Memory B cell (primary cell): ENCODE results near the gene ANKS1A.
A peak's percentile ranks its signal among the peaks of the same experiment; 100 is the strongest.
"Not testable (repeated sequence)": the region's sequence is repeated elsewhere in the genome, so short reads cannot be mapped to it uniquely, and the experiment has no call there.

Experiments used
- ATAC-seq: fragments of 150-1000 bp; cut with Tn5 transposase; 2 replicates; pipeline ENCODE4 v1.10.0; 2021; ENCODE audit warnings: low read depth, mild to moderate bottlenecking, moderate library complexity
- DNase-seq, 2 donors: peaks; one replicate each; pipeline ENCODE4 v3.0.0; 2022; ENCODE audit warnings: low spot score in 2 of 2
- H3K27ac Mint-ChIP-seq: one replicate; pipeline ENCODE4 v1.8.0; 2022; ENCODE audit warnings: mild to moderate bottlenecking, moderate library complexity, mixed read lengths
- H3K27me3 Mint-ChIP-seq: one replicate; pipeline ENCODE4 v1.8.0; 2022; ENCODE audit warnings: mixed read lengths
- H3K36me3 Mint-ChIP-seq: one replicate; pipeline ENCODE4 v1.8.0; 2022; ENCODE audit warnings: mild to moderate bottlenecking, mixed read lengths
- H3K4me1 Mint-ChIP-seq: one replicate; pipeline ENCODE4 v1.8.0; 2022; ENCODE audit warnings: mixed read lengths
- H3K4me3 Mint-ChIP-seq: one replicate; pipeline ENCODE4 v1.8.0; 2022; ENCODE audit warnings: mild to moderate bottlenecking, moderate library complexity, mixed read lengths
- H3K9me3 Mint-ChIP-seq: one replicate; pipeline ENCODE4 v1.8.0; 2022; ENCODE audit warnings: mixed read lengths

The ANKS1A gene

DNA sequence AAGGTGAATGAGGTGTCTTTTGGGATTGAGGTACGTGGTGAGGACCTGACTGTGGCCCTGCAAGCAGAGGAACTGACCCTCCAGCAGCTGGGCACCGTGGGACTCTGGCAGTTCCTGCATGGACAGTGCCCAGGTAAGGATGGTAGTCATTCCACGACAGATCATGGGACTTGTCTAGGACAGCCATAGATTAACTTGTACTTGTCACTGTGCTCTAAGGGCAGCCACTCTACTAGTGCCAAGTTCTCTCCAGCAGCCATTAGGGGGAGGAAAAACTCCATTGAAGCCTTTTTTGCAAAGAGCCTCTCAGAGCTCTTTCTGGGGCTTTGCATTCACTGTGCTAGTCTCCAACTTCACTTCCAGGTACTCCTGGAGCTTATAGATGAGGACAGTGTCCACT lies 21.6 kb upstream of the ANKS1A start:
- no peaks in the 10 kb centered on the region for H3K27me3 Mint-ChIP-seq
- H3K9me3 Mint-ChIP-seq, result no peaks in the 10 kb centered on the region
- DNase-seq, result no peak
- ATAC-seq, result no peak
- no peak overlapping the region for H3K27ac Mint-ChIP-seq
- no peak overlapping the region for H3K4me3 Mint-ChIP-seq
- no peaks in the 10 kb centered on the region for H3K4me1 Mint-ChIP-seq
- H3K36me3 Mint-ChIP-seq, result peaks cover 34% of the 10 kb centered on the region

DNA sequence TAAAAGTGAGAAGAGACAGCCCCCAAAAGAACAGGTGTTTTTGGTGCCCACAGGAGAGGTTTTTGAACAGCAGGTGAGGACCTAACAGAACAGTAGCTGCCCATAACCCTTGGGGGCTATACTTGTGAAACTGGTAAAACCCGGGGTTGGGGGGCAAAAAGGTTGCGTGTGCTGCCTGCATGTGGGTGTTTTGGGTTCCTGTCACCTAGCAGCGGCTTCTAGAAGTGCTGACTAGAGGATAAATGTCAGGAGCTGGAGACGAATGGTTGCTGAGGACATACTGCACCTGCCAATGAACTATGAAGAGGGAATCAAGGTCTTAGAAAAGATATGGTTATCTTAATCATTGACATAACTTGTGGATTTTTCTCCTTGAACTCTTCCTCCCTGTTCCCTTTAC lies 17.2 kb upstream of the ANKS1A start:
- Mint-ChIP-seq H3K4me3 (no peak overlapping the region), H3K36me3 (peaks cover 28% of the 10 kb centered on the region), H3K4me1 (no peaks in the 10 kb centered on the region), H3K9me3 (no peaks in the 10 kb centered on the region), H3K27ac (no peak overlapping the region), H3K27me3 (no peaks in the 10 kb centered on the region)
- DNase-seq (no peak), ATAC-seq (no peak)

DNA sequence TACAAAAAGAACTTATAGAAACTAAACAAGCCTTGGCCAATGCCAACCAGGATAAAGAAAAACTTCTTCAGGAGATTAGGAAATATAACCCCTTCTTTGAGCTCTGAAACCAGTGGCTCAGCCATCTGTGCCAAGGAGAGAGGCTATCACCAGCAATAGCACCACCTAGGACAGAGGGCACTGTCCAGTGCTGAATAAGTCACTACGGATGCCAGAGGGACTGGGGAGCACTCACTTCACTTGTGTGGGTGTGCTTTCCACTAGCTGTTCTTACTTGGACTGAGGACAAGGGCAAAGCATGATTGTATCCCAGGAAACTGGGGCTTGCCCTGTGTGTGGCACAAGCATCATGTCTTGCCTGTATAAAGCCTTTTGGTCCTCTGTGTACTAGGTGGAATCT lies 16.7 kb upstream of the ANKS1A start:
- H3K4me3 Mint-ChIP-seq, result no peak overlapping the region
- peaks cover 26% of the 10 kb centered on the region for H3K36me3 Mint-ChIP-seq
- H3K27me3 Mint-ChIP-seq, result no peaks in the 10 kb centered on the region
- H3K9me3 Mint-ChIP-seq, result no peaks in the 10 kb centered on the region
- DNase-seq (no peak), ATAC-seq (no peak)
- no peak overlapping the region for H3K27ac Mint-ChIP-seq
- no peaks in the 10 kb centered on the region for H3K4me1 Mint-ChIP-seq

DNA sequence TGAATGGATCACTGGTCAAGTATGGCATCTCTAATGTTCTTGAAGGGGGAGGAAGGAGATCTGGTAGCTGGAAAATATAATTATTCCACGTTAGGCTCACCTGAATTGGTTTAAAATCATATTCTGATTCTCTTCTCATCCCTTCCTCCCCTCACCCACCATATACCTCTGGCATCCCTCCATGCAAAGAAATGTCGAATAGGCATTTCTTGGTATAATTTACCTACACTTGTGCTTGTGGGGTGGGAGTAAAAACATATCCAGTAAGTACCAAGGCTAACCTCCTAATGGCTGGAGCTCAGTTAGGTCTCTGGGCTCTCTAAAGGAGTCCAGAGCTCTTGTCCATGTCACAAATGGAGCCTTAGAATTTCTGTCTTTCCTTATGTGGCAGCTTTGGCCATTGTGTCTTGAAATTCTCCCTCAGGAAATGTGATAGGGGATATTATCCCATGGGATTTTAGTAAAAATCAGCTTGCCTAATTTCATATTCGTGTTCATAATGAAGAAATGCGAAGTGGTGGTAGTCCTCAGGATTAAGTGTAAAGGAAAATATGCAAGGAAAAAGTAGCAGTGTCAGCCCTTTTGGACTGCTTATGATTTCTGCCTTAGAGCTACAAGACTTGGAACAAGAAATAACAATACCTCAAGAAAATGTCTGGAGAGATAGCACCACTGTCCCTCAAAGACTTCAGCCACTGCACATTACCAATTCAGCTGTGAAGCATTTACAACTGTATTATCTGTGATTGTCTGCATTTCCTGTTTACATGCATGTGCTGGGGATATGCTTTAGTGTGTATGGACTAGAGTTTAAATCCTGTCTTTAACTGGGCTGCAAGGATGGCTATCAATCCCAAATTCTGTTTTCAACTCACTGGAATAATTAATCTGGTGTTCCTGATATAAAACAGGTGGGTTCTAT lies 13.5 kb upstream of the ANKS1A start:
- Mint-ChIP-seq H3K36me3 (peaks cover 21% of the 10 kb centered on the region), H3K9me3 (no peaks in the 10 kb centered on the region), H3K27me3 (no peaks in the 10 kb centered on the region), H3K4me3 (no peak overlapping the region), H3K27ac (peak overlapping the region; percentile 45), H3K4me1 (no peaks in the 10 kb centered on the region)
- no peak for ATAC-seq
- no peak for DNase-seq

DNA sequence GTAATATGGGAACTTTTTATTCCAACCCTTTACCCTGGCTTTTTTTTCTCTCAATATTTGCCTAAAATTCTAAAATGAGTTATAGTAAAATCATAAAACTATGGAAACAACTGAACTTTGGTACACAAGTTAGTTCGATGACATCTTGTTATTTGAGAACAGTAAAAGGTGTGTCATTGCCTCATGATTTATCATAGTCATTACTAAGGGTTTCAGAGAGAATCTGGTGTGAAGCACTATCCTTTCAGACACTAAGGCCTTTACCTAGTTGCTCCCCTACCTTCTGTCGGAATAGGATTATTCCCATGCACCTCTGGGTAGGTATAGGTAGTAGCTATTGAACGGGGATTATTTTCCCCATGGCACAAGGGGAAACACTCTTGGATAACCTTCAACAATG lies 12.6 kb upstream of the ANKS1A start:
- no peak for DNase-seq
- Mint-ChIP-seq H3K4me1 (no peaks in the 10 kb centered on the region), H3K27me3 (no peaks in the 10 kb centered on the region), H3K9me3 (no peaks in the 10 kb centered on the region), H3K4me3 (no peak overlapping the region), H3K36me3 (peaks cover 16% of the 10 kb centered on the region), H3K27ac (peak overlapping the region; percentile 45)
- ATAC-seq, result no peak

DNA sequence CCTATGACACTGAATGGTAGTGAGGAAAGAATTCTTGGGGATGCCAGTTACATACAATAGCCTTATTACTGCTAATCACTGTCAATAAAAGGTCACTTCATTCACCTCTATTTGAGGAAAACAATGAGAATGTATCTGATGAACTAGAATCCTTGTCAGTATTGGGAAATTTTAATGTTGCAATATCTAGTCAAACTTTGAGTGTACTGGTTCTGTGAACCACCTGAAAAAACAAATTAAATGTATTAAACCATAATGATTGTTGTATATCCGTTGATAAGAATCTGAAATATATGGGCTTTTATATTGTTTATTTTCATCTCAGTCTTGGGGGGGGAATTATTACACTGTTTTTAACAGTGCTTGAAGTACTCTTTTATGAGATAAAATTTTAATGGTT lies 11.8 kb upstream of the ANKS1A start:
- Mint-ChIP-seq H3K9me3 (no peaks in the 10 kb centered on the region), H3K4me1 (no peaks in the 10 kb centered on the region), H3K27ac (no peak overlapping the region), H3K36me3 (peaks cover 14% of the 10 kb centered on the region), H3K4me3 (no peak overlapping the region), H3K27me3 (no peaks in the 10 kb centered on the region)
- no peak for ATAC-seq
- DNase-seq, result no peak

DNA sequence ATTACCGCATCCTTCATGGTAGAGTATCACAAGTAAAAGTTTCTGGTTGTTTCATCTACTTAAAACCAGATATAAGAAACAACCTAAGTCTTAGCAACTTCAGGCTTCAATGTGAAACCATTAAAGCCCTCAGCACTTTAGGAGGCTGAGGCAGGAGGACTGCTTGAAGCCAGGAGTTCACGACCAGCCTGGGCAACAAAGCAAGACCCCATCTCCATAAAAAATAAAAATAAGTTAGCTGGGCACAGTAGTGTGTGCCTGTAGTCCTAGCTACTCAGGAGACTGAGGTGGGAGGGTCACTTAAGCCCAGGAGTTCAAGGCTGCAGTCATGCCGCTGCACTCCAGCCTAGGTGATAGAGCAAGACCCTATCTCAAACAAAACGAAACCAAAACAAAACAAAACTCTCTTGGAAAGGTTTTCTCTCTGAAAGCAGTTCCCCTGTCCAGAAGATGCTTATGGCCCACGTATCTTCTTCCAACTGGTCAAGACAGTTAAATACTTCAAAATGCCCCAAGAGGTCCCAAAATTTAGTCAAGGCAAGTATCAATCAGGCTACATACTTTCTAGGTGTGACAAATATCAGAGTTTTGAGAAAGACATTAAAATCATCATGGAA lies 11.1 kb upstream of the ANKS1A start:
- no peaks in the 10 kb centered on the region for H3K9me3 Mint-ChIP-seq
- no peak overlapping the region for H3K4me3 Mint-ChIP-seq
- peaks cover 14% of the 10 kb centered on the region for H3K36me3 Mint-ChIP-seq
- no peak overlapping the region for H3K27ac Mint-ChIP-seq
- no peak for DNase-seq
- no peaks in the 10 kb centered on the region for H3K27me3 Mint-ChIP-seq
- no peak for ATAC-seq
- H3K4me1 Mint-ChIP-seq, result no peaks in the 10 kb centered on the region

DNA sequence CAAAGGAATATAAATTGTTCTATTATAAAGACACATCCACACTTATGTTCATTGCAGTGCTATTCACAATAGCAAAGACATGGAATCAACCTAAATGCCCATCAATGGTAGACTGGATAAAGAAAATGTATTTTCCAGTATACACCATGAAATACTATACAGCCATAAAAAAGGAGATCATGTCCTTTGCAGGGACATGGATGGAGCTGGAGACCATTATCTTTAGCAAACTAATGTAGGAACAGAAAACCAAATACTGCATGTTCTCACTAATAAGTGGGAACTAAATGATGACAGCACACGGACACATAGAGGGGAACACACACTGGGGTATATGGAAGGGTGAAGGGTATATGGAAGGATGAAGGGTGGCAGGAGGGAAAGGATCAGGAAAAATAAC lies 5.0 kb upstream of the ANKS1A start:
- H3K4me3 Mint-ChIP-seq, H3K27ac Mint-ChIP-seq, ATAC-seq, H3K9me3 Mint-ChIP-seq, DNase-seq, H3K27me3 Mint-ChIP-seq: not testable (repeated sequence)
- Mint-ChIP-seq H3K36me3 (peaks cover 15% of the 10 kb centered on the region), H3K4me1 (peaks cover 16% of the 10 kb centered on the region)

DNA sequence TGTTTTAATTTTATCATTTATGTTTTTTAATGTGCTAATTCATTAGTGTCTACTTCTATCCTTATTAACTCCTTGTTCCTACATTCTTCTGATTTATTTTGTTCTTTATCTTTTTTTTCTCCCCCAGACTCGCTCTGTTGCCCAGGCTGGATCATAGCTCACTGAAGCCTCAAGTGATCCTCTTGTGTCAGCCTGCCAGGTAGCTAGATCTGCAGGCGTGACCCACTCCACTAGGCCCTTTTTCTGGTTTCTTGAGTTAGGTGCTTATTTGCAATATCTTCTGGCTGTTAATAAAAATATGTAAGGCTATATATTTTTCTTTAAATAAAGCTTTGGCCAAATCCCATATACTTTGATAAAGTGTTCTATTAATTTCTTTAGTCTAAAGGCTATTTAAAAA lies 4.1 kb upstream of the ANKS1A start:
- H3K4me1 Mint-ChIP-seq, result peaks cover 16% of the 10 kb centered on the region
- no peak for ATAC-seq
- no peaks in the 10 kb centered on the region for H3K27me3 Mint-ChIP-seq
- H3K9me3 Mint-ChIP-seq, result peaks cover 5% of the 10 kb centered on the region
- peaks cover 15% of the 10 kb centered on the region for H3K36me3 Mint-ChIP-seq
- no peak for DNase-seq
- no peak overlapping the region for H3K4me3 Mint-ChIP-seq
- H3K27ac Mint-ChIP-seq, result peak overlapping the region; percentile 8

DNA sequence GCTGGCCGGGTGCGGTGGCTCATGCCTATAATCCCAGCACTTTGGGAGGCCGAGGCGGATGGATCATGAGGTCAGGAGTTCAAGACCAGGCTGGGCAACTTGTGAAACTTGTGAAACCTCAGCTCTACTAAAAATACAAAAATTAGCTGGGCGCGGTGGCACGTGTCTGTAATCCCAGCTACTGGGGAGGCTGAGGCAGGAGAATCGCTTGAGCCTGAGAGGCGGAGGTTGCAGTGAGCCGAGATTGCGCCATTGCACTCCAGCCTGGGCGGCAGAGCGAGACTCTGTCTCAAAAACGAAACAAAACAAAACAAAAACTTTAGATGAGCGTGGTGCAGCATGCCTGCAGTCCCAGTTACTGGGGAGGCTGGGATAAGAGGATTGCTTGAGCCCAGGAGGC lies 3.2 kb upstream of the ANKS1A start:
- not testable (repeated sequence) for H3K27ac Mint-ChIP-seq, ATAC-seq, H3K27me3 Mint-ChIP-seq, H3K9me3 Mint-ChIP-seq, DNase-seq
- Mint-ChIP-seq H3K4me1 (peaks cover 21% of the 10 kb centered on the region), H3K36me3 (peaks cover 15% of the 10 kb centered on the region), H3K4me3 (peak overlapping the region; percentile 11)

DNA sequence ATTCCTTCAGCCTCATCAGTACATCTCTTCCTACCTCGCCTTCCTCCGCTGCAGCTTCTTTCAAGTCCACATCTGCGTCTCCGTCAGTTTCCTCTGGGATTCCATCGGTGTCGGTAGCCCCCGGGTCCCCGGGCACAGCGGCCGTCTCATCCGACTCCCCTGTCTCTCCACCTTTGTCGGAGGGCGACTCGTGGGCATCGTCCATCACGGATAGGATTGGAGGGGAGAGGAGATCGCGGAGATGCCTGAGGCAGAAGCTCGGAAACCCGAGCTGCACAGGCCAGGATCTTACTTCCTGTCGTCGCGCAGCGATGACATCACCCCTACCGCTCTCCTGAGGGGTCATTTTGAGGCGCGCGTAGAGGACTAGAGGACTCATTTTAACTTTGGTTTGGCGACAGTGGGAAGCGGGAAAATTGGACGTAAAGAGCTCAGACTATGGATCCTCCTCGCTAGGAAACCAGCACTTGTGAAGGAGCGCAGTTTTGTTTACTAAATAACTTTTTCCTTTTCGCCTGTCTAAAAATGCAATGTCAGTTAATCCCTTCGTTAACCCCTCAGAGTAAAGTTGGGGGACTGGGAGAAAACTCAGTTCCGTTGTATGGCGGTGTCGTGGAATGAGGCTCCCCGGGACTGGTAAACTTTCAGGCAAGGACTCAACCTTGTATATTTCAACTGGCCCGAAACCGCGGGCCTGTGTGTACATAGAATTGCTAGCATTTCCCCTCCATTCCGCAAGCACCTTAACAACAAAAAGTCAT lies 1.1 kb upstream of the ANKS1A start, which contains the start of gene TAF11:
Gene TAF11, minus strand, starts transcription at position 290 of the 761 bp plus-strand sequence. Its CDS starts 85 bp downstream, at position 205.
- DNase-seq, result peak; percentile 73 to 83
- peaks cover 5% of the 10 kb centered on the region for H3K9me3 Mint-ChIP-seq
- ATAC-seq, result peak; percentile 72
- peaks cover 15% of the 10 kb centered on the region for H3K36me3 Mint-ChIP-seq
- no peaks in the 10 kb centered on the region for H3K27me3 Mint-ChIP-seq
- H3K4me3 Mint-ChIP-seq, result peak within 1 kb of the TSS; percentile 96
- peaks cover 26% of the 10 kb centered on the region for H3K4me1 Mint-ChIP-seq
- H3K27ac Mint-ChIP-seq, result peak within 1 kb of the TSS; percentile 99

DNA sequence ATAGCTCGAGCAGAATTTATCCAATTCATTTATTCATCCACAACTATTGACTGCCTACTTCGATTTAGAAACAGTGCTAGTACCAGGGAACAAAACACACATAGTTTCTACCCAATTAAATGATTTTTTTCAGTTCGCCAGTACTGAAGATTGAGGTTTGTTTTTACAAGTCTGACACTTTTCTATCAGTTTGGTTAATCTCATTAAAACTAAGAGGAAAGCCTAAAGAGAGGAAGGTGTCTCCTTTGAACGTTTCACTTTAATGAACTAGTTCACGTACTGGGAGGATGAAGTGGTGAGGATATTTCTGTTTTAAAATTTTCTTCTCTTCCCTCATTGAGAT lies 570 bp upstream of the ANKS1A start:
- Mint-ChIP-seq H3K4me3 (peak overlapping the region; percentile 96), H3K27me3 (no peaks in the 10 kb centered on the region), H3K36me3 (peaks cover 12% of the 10 kb centered on the region), H3K4me1 (peaks cover 26% of the 10 kb centered on the region), H3K27ac (peak overlapping the region; percentile 99), H3K9me3 (peaks cover 5% of the 10 kb centered on the region)
- ATAC-seq (no peak), DNase-seq (no peak)

DNA sequence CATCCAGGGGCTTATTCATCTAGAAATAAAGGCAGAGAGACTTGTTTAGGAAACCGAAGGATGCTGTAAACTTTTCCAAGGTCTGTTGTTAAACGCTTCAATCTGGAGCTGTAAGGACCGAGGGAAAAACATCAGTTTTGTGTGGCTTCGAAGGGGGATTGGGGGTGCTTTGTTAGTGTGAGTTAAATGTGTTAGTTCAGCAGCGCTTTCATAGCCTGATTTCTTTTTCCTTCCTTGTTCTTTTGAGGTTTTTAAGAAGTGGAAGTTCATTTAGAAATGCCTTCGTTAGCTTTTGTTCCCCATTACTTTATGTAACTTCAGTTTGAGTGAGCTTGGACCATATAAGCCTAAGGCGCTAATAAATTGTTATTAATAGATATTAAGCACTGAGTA lies 1.5 kb downstream of the ANKS1A start:
- peaks cover 26% of the 10 kb centered on the region for H3K4me1 Mint-ChIP-seq

DNA sequence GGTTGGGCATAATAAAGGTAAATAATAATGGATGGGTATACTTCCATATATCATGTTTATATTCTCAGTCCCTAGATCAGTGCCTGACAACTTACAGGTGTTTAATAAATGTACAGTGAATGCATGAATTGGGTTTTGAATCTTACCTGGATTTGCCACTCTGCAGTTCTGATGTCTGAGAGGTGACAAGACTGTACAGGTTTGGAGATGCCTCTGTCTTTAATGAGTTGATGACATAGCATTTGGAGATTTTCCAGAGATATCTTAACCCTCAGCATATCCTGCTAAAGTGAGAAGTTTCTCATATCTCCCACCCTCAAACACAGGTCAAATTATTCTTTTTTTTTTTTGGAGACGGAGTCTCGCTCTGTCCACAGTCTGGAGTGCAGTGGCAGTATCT lies 2.2 kb downstream of the ANKS1A start:
- no peaks in the 10 kb centered on the region for H3K36me3 Mint-ChIP-seq
- no peaks in the 10 kb centered on the region for H3K27me3 Mint-ChIP-seq
- DNase-seq (no peak), ATAC-seq (no peak)
- H3K9me3 Mint-ChIP-seq, result no peaks in the 10 kb centered on the region
- H3K27ac Mint-ChIP-seq, result no peak overlapping the region
- peaks cover 26% of the 10 kb centered on the region for H3K4me1 Mint-ChIP-seq
- no peak overlapping the region for H3K4me3 Mint-ChIP-seq

More for the DNA sequence above, 1.5 kb downstream of the ANKS1A start:
- peak overlapping the region; percentile 99 for H3K27ac Mint-ChIP-seq
- no peaks in the 10 kb centered on the region for H3K36me3 Mint-ChIP-seq
- ATAC-seq, result no peak
- DNase-seq, result no peak
- H3K27me3 Mint-ChIP-seq, result no peaks in the 10 kb centered on the region
- H3K9me3 Mint-ChIP-seq, result no peaks in the 10 kb centered on the region
- H3K4me3 Mint-ChIP-seq, result peak overlapping the region; percentile 96
